GM12891 (cell line): ENCODE results near the gene SPAG16.

ENCODE experiments used
- POLR2AphosphoS5 ChIP-seq: IDR thresholded peaks from 2 replicates; pipeline ENCODE4 v1.6.1; 2011; ENCODE audit warnings: low read depth, low read length, control low read depth
- TAF1 ChIP-seq: IDR thresholded peaks from 2 replicates; pipeline ENCODE4 v1.6.1; 2011; ENCODE audit warnings: low read depth, low read length, control low read depth

GRCh38 chr2:214328941-214329340 lies 1044.7 kb downstream of the SPAG16 start:
- TF ChIP-seq POLR2AphosphoS5, result no peak
- no peak for TF ChIP-seq TAF1
